ENCODE measurements around the gene DRC3.
"Not testable (repeated sequence)": the region's sequence is repeated elsewhere in the genome, so short reads cannot be mapped to it uniquely, and the experiment has no call there.

The DRC3 gene

DNA sequence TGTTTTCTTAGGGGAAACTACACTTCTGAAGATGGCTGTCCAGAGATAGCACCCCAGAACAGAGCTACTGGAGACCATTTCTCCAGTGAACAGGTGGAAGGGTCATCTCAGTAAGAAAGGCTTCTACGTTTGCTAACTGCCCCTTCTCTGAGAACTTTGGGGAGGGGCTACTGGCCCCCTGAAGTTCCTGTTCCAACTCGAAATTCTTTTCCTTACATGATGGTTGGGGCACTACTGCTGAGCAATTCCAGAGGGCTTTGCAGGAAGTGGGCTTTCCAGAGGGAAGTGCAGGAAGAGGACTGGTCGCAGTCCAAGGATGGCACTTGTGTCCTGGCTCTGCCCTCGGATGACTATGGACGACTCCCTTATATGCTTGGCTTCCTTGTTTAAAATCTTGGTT is 31.6 kb upstream of the DRC3 start:
- no peak for DNase-seq (ENCODE audit: extremely low read depth in 1 of 2, low read depth in 1 of 2)

DNA sequence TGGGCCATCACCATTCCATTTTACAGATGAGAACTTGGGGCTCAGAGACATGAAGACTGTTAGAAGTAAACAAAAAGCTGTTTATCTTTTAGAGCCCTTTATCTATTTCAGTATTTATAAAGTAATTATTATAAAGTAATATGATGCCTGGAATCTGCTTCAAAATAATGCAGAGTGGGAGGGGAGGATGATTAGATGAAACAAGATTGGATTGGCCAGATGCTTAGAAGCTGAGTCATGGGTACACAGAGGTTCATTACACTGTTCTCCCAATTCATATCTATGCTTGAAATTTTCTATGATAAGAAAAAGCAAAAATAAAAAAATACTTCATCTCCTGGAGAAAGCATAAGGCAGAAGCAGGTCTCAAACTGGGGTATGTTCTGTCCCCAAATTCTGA is 29.8 kb upstream of the DRC3 start:
- DNase-seq (ENCODE audit: extremely low read depth in 1 of 2, low read depth in 1 of 2) = no peak

- no peak for DNase-seq (ENCODE audit: extremely low read depth in 1 of 2, low read depth in 1 of 2)
Measured at GRCh38 chr17:17943281-17943984, 29.2 kb upstream of the DRC3 start.

DNA sequence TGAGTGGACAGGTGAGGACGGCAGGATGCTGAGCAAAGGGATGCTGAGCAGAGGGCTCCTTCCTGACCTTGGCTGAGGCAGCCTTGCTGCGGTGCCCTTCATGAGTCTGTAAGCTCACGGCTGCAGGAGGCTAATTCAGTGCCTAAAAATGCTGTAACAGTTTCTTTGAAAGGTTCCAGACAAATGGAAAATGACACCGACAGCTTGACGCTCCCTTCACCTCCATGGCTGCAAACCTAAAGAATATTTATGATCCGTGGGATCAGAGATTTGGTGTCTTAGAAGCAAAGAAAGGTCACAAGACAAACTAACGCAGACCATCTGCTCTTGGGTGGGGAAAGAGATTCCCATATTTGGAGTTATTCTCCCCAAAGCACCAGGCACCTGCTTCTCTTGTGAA is 28.4 kb upstream of the DRC3 start:
- no peak for DNase-seq (ENCODE audit: extremely low read depth in 1 of 2, low read depth in 1 of 2)

DNA sequence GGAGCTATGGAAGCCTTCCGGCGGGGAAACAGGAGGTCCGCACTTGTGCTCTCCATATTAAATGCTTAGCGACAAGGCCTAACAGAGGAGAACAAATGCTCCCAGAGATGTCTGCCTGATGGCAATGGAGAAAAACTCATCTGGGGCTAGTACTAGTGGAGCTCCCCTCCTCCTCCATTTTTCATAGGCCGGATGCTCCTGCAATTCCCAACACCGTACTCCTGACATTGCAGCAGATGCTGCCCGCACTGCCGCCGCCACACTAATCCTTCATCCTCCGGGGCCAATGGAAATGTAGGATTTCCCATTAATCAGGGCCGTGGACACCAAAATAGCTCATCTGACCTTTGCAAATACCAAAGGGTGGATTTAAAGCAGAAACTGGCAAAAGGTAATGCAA is 27.9 kb upstream of the DRC3 start:
- DNase-seq (ENCODE audit: extremely low read depth in 1 of 2, low read depth in 1 of 2) = no peak

GRCh38 chr17:17946093-17946492 is 26.6 kb upstream of the DRC3 start:
- DNase-seq (ENCODE audit: extremely low read depth in 1 of 2, low read depth in 1 of 2) = no peak

- no peak for DNase-seq (ENCODE audit: extremely low read depth in 1 of 2, low read depth in 1 of 2)
Measured at GRCh38 chr17:17947309-17947708, 25.4 kb upstream of the DRC3 start.

- no peak for DNase-seq (ENCODE audit: extremely low read depth in 1 of 2, low read depth in 1 of 2)
Measured at GRCh38 chr17:17947966-17948365, 24.7 kb upstream of the DRC3 start.

- DNase-seq (ENCODE audit: extremely low read depth in 1 of 2, low read depth in 1 of 2) = no peak
Measured at GRCh38 chr17:17950347-17950746, 22.3 kb upstream of the DRC3 start.

- DNase-seq (ENCODE audit: extremely low read depth in 1 of 2, low read depth in 1 of 2) = no peak
Measured at GRCh38 chr17:17950806-17951205, 21.9 kb upstream of the DRC3 start.

DNA sequence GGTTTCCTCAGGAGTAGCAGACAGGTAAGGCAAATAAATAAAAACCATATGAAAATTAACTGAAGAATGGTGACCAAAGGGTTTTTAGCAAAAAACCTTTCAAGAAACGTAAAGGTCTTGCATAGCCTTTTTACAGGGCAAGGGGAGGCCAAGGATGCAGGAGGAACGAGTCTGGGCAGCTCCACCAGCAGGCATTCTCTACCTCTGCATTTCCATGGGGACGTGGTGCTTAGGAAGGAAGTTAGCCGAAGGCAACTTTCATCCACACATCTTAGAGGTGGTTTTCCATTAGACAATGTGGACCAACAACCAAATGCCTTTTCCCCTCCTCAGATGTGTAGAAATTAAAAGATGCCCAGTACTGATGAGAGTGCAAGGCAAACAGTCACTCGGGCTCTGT is 21.1 kb upstream of the DRC3 start:
- no peak for DNase-seq (ENCODE audit: extremely low read depth in 1 of 2, low read depth in 1 of 2)

DNA sequence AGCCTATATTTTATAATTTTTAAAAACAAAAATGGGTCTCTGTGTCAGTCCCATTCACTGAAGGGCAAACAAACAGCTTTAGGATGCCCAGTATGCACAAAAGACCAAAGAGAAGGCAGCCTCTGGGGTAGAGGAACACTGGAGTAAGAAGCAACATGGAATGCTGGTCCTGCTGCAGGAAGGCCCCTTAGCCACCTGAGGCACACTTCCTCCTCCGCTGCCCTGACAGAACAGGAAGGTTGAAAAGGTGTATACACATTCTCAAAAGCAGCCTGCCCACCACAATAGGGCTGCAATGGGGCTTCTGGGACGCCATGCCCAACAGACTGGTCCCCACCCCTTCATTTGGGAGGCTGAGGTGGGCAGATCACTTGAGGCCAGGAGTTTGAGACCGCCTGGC is 20.0 kb upstream of the DRC3 start:
- no peak for DNase-seq (ENCODE audit: extremely low read depth in 1 of 2, low read depth in 1 of 2)

- DNase-seq (ENCODE audit: extremely low read depth in 1 of 2, low read depth in 1 of 2) = no peak
Measured at GRCh38 chr17:17954079-17954478, 18.6 kb upstream of the DRC3 start.

GRCh38 chr17:17955790-17956341 is 16.8 kb upstream of the DRC3 start:
- DNase-seq (ENCODE audit: extremely low read depth in 1 of 2, low read depth in 1 of 2) = not testable (repeated sequence)

DNA sequence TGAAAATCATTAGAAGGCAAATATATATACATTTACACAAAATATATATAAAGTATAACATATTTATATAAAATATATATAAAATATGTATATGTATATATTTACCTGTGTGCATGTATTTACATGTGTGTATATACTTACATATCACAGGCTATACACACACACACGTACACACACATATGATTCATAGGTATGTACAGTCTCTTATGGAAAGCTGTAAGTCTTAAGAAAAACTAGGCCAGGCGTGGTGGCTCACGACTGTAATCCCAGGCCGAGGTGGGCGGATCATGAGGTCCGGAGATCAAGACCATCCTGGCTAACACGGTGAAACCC is 15.1 kb upstream of the DRC3 start:
- no peak for DNase-seq (ENCODE audit: extremely low read depth in 1 of 2, low read depth in 1 of 2)

DNA sequence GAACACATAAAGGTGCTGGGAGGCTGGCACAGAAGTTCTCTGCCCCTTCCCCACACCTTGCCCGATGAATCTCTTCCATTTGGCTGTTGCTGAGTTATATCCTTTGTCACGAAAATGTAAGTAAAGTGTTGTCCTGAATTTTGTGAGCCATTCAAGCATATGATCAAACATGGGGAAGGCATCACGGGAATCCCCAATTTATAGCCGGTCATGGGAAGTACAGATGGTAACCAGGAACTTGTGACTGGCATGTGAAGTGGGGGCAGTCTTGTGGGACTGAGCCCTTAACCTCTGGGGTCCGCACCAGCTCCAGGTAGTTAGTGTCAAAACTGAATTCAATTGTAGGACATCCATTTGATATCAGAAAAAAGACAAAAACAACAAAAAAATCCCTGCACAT is 13.7 kb upstream of the DRC3 start:
- no peak for DNase-seq (ENCODE audit: extremely low read depth in 1 of 2, low read depth in 1 of 2)

DNA sequence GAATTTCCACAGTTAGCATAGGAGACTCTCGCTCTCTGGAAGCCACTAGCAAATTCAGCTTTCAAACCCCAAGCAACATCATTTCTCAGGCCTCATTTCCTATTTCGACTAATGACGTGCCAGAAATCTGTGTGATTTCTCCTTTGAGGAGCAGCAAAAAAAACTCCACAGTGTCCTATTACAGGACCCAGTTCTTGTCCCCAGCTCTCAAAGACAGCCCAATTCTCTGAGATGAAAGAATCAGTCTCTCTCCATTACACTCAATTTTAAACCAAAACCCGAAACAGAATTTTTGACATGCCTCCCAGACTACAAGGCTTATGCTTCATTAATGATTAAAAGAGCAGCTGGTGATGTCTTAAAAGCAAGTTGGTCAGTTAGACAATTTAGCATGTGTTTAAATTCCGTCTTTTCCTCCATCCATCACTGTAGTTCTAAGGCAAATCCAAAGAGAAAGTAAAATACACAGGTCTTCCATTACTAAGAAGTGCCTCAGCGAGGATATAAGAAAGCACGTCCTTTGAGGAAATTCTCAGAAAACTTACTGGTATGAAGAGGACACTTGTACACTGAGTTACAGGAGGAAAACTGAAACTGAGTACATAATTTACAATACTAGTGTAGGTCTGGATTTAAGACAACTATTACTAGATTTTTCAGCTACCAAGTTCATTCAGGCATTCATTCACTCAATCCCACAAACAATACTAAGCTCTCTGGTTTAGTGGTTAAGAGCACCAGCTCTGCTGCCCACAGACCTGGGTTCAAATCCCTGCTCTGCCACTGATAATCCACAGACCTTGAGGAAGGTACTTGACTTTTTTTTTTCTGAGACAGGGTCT is 12.9 kb upstream of the DRC3 start:
- no peak for DNase-seq (ENCODE audit: extremely low read depth in 1 of 2, low read depth in 1 of 2)

DNA sequence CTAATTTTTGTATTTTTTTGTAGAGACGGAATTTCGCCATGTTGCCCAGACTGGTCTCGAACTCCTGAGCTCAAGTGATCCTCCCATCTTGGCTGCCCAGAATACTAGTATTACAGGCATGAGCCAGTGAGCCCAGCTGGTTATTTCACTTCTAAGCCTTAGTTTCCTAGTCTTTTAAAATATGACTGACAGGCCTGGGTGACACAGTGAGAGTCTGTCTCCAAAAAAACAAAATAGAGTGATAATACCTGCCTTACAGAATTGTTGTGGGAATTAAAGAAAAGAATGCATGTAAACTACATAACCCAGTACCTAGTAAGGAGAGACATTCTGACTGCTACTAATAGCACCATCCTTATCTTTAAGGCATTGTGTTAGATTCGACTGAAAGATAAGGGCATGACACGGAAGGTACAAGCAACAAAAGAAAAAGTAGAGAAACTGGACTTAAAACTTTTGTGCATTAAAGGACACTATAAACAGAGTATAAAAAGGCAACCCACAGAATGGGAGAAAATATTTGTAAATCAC is 12.1 kb upstream of the DRC3 start:
- DNase-seq (ENCODE audit: extremely low read depth in 1 of 2, low read depth in 1 of 2) = no peak

- no peak for DNase-seq (ENCODE audit: extremely low read depth in 1 of 2, low read depth in 1 of 2)
Measured at GRCh38 chr17:17963066-17963465, 9.6 kb upstream of the DRC3 start.

GRCh38 chr17:17963694-17964436 is 8.8 kb upstream of the DRC3 start:
- no peak for DNase-seq (ENCODE audit: extremely low read depth in 1 of 2, low read depth in 1 of 2)

GRCh38 chr17:17964710-17965109 is 8.0 kb upstream of the DRC3 start:
- DNase-seq (ENCODE audit: extremely low read depth in 1 of 2, low read depth in 1 of 2) = no peak
